OCI-LY7 (cell line): ENCODE data around the gene SORBS2.

Source experiments
- CTCF ChIP-seq: fragments of 200-600 bp; sonication (generic); conservative IDR thresholded peaks from 2 replicates; pipeline ENCODE4 v1.5.1; 2014; ENCODE audit warnings: mild to moderate bottlenecking, antibody characterized with exemption, low read length, moderate library complexity, mixed read lengths
- EZH2phosphoT487 ChIP-seq: fragments of 200-600 bp; sonication (generic); IDR thresholded peaks from 2 replicates; pipeline ENCODE4 v1.6.1; 2018; ENCODE audit warnings: low read depth, borderline replicate concordance, mild to moderate bottlenecking, mixed run types, antibody characterized with exemption, low read length, moderate library complexity, mixed read lengths

DNA sequence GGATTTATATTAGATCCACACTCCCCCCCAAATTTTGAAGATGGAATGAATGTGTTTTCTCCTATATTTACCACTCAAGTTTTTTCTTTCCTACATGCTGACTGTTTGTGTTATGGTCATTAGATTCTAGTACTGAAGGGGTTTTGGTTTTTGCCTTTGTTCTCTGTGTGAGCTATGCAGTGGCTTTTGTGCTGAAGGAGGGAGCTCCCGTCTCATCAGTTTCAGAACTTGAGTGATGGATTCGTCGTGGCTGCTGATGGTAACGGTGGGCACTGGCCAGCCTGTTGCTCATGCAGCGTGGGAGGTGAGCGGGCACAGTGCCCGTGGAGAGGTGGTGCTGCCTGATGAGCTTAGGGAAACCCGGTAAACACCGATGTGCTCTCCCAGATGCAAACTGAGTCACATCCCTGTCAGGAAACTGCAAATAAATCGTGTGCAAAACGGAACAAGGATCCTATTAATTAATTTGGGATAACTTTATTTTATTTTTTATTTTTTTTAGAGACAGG is 101.5 kb downstream of the SORBS2 start:
- no peak for TF ChIP-seq CTCF
- no peak for TF ChIP-seq EZH2phosphoT487
